ENCODE results near the gene OR2V1. TPM values are rescaled to one million over a fixed set of nuclear protein-coding genes. Genes with fewer than 3 reads are reported as not detected.
"Not testable (repeated sequence)": the region's sequence is repeated elsewhere in the genome, so short reads cannot be mapped to it uniquely, and the experiment has no call there.

OR2V1 gene, protein sequence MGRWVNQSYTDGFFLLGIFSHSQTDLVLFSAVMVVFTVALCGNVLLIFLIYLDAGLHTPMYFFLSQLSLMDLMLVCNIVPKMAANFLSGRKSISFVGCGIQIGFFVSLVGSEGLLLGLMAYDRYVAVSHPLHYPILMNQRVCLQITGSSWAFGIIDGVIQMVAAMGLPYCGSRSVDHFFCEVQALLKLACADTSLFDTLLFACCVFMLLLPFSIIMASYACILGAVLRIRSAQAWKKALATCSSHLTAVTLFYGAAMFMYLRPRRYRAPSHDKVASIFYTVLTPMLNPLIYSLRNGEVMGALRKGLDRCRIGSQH
- total RNA-seq (2022), result not detected in 2 replicates
- Bru-seq, nascent RNA, result not detected
- not detected for BruChase-seq, experiment 1, labeled RNA remaining after a 6-hour chase
- not detected for BruChase-seq, experiment 2, labeled RNA remaining after a 2-hour chase
- long read RNA-seq, result 0 reads

DNA sequence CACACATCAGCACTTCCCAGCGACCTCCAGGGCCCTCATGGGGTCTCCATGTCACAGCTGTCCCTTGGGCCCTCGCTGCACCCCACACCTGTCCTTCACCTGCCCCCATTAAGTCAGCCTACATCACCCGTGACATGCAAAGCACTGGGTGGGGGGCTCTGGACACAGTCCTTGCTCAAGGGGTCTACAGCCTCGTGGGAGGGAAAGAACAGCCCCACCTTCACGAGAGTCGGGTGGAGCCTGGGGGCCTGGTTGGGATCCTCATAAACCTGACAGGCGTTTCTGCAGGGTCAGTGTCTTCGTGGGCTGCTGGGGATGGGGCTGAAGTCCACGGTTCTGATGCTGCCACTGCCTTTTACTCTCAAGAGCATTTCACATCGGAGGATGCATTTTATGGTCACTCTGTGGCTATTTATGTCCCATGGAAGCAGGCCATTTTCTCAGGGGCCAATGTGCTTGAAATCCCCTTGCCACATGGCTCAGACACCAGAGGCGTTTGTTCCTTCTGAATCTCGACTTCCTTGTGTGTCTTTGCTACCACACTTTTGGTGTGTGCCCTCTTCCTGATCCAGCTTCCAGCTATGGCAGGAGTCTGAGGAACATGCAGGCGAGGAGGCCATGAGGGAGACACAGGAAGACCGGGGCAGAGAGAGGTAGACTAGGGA is at the start of gene OR2V1:
TSS of gene OR2V1 (minus strand) at position 338 of the 665 bp plus-strand sequence. CDS start 5,865 bp downstream, outside the sequence.
- H3K27me3 Mint-ChIP-seq (ENCODE audit: insufficient read depth, unreplicated experiment), result peaks cover 41% of the 10 kb centered on the region
- POLR2A ChIA-PET, result no interaction called here

DNA sequence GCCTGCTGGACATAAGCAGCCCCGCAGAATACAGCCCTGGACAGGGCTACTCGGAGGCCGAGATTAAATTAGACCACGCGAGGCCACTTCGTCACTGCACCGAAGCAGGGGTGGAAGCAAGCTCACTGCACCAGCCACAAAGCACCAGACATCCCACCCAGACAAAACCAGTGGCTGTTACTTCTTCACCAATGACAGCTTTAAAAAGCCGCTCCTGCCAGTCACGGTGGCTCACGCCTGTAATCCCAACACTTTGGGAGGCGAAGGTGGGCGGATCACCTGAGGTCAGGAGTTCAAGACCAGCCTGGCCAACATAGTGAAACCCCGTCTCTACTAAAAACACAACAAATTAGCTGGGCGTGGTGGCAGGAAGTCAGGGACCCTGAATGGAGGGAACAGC is 46.6 kb upstream of the OR2V1 start:
- H3K4me3 Mint-ChIP-seq (ENCODE audit: unreplicated experiment); BruUV-seq (replicated peaks); intact Hi-C loops (cut with micrococcal nuclease); H3K27ac Mint-ChIP-seq (ENCODE audit: low read depth, unreplicated experiment); POLR2A ChIA-PET; H3K9me3 Mint-ChIP-seq (ENCODE audit: unreplicated experiment); DNase-seq (ENCODE audit: unreplicated experiment); H3K27me3 Mint-ChIP-seq (ENCODE audit: insufficient read depth, unreplicated experiment): not testable (repeated sequence)
- peaks cover 11% of the 10 kb centered on the region for H3K36me3 Mint-ChIP-seq (ENCODE audit: insufficient read depth, unreplicated experiment)
- CTCF ChIA-PET, result interaction anchor here (1.5 kb wide), 1 partner anchor 393 kb away, joined by 3 read pairs; no protein-coding TSS in a partner anchor
- H3K4me1 Mint-ChIP-seq (ENCODE audit: insufficient read depth, unreplicated experiment), result peaks cover 18% of the 10 kb centered on the region

More for the DNA sequence above, at the start of gene OR2V1:
- H3K4me3 Mint-ChIP-seq (ENCODE audit: unreplicated experiment), result no peak within 1 kb of the TSS
- H3K27ac Mint-ChIP-seq (ENCODE audit: low read depth, unreplicated experiment), result no peak within 1 kb of the TSS
- peaks cover 8% of the 10 kb centered on the region for H3K9me3 Mint-ChIP-seq (ENCODE audit: unreplicated experiment)
- peaks cover 21% of the 10 kb centered on the region for H3K4me1 Mint-ChIP-seq (ENCODE audit: insufficient read depth, unreplicated experiment)
- BruUV-seq (replicated peaks), result no TSS peak
- CTCF ChIA-PET, result no interaction called here
- peaks cover 7% of the 10 kb centered on the region for H3K36me3 Mint-ChIP-seq (ENCODE audit: insufficient read depth, unreplicated experiment)
- intact Hi-C loops (cut with micrococcal nuclease), result no loop called here
- no peak for DNase-seq (ENCODE audit: unreplicated experiment)
- TF ChIP-seq, protein P1, sequence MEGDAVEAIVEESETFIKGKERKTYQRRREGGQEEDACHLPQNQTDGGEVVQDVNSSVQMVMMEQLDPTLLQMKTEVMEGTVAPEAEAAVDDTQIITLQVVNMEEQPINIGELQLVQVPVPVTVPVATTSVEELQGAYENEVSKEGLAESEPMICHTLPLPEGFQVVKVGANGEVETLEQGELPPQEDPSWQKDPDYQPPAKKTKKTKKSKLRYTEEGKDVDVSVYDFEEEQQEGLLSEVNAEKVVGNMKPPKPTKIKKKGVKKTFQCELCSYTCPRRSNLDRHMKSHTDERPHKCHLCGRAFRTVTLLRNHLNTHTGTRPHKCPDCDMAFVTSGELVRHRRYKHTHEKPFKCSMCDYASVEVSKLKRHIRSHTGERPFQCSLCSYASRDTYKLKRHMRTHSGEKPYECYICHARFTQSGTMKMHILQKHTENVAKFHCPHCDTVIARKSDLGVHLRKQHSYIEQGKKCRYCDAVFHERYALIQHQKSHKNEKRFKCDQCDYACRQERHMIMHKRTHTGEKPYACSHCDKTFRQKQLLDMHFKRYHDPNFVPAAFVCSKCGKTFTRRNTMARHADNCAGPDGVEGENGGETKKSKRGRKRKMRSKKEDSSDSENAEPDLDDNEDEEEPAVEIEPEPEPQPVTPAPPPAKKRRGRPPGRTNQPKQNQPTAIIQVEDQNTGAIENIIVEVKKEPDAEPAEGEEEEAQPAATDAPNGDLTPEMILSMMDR (IDR thresholded peaks at IDR 0.05; ENCODE audit: unreplicated experiment), result no peak

DNA sequence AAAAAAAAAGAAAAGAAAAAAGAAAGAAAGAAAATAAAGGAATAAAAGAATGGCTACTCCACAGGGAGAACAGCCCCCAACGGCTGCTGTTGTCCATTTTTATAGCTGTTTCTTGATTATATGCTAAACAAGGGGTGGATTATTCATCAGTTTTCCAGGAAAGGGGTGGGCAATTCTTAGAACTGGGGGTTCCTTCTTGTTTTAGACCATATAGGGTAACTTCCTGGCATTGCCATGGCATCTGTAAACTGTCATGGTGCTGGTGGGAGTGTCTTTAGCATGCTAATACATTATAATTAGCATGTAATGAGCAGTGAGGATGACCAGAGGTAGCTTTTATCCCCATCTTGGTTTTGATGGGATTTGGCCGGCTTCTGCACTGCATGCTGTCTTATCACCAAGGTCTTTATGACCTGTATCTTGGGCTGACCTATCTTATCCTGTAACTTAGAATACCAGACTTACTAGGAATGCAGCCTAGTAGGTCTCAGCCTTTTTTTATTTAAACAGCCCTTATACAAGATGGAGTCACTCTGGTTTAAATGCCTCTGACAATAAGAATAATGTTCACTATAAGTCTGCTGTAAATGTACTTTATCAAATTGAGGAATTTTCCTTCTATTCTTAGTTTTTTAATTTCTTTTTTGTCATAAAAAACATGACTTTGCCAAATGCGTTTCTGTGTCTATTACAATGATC is 45.4 kb upstream of the OR2V1 start:
- CTCF ChIA-PET, result interaction anchor here (1.5 kb wide), 1 partner anchor 392 kb away, joined by 3 read pairs; no protein-coding TSS in a partner anchor
- H3K4me3 Mint-ChIP-seq (ENCODE audit: unreplicated experiment), result no peak overlapping the region

More for the DNA sequence above, 45.4 kb upstream of the OR2V1 start:
- no peak for DNase-seq (ENCODE audit: unreplicated experiment)
- BruUV-seq (replicated peaks), result no TSS peak
- no peaks in the 10 kb centered on the region for H3K27me3 Mint-ChIP-seq (ENCODE audit: insufficient read depth, unreplicated experiment)
- intact Hi-C loops (cut with micrococcal nuclease), result no loop called here
- no peak overlapping the region for H3K27ac Mint-ChIP-seq (ENCODE audit: low read depth, unreplicated experiment)
- peaks cover 12% of the 10 kb centered on the region for H3K4me1 Mint-ChIP-seq (ENCODE audit: insufficient read depth, unreplicated experiment)
- H3K9me3 Mint-ChIP-seq (ENCODE audit: unreplicated experiment), result no peaks in the 10 kb centered on the region
- TF ChIP-seq, protein P1 (IDR thresholded peaks at IDR 0.05; ENCODE audit: unreplicated experiment), result no peak
- POLR2A ChIA-PET, result interaction anchor here (0.7 kb wide), 1 partner anchor 316 kb away, joined by 3 read pairs; no protein-coding TSS in a partner anchor
- H3K36me3 Mint-ChIP-seq (ENCODE audit: insufficient read depth, unreplicated experiment), result peaks cover 11% of the 10 kb centered on the region

All from MCF 10A (cell line).